Mononuclear cell (primary cell): ENCODE measurements around the gene RXFP4. TPM values are rescaled to one million over a fixed set of nuclear protein-coding genes. Genes with fewer than 3 reads are reported as not detected.
"Not testable (repeated sequence)": the region's sequence is repeated elsewhere in the genome, so short reads cannot be mapped to it uniquely, and the experiment has no call there.

Source experiments
- H3K27me3 ChIP-seq: 2 replicates; pipeline ENCODE4 v1.6.0; 2011; ENCODE audit warnings: low read length, control low read depth; ENCODE audit not compliant: insufficient read depth
- H3K4me1 ChIP-seq: 2 replicates; pipeline ENCODE4 v1.5.1; 2011; ENCODE audit warnings: mild to moderate bottlenecking, low read length, control low read depth; ENCODE audit not compliant: insufficient read depth
- H3K4me3 ChIP-seq: 2 replicates; pipeline ENCODE4 v1.5.1; 2011; ENCODE audit warnings: mild to moderate bottlenecking, low read length, moderate library complexity
- H3K9me3 ChIP-seq: 2 replicates; pipeline ENCODE4 v1.5.1; 2011; ENCODE audit warnings: low read depth, mild to moderate bottlenecking, control low read depth, low read length
- total RNA-seq: library from RNA; depleted of rRNA; stranded (reverse); fragments of >200 nt; gene quantifications from one replicate; pipeline ENCODE4 v1.2.3, GENCODE V29; 2012

Gene RXFP4
- total RNA-seq, 1 donor: not detected

DNA sequence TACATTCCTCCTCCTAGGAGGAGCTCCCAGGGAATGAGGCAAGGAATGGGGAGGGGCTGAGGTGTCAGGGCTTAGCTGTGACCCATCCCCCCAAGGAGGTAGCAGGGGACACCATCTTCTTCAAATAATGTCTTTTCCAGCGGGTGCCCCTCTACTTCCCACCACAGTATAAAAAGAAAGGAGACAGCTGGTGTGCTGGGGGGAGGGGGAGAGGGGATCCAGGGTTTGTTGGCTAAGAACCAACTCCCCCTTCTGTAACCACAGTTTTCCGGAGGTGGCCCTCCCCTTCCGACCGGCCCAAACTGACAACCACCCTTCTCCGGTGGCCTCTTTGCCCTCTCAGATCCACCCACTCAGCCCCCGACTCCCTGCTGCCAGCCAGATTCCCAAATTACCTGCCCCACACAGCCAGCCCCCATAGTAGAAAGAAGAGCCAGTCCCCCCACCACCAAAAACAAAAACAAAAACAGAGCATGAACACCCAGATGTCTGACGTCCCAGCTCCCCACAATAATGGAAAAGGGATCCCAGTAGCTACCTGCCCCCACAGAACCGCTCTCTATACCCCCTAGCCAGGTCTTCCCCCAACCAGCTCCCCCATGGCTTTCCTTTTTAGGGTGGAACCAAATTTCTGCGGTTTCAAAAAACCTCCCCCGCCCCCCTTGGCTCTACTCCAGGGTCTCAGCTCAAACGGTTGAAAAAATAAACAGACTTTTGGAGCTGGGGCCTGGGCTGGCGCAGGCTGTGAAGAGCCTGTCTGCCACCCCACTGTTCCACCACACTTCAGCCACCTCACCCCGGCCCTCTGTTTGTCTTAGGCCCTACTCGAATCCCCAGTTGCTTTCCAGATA lies 34.8 kb downstream of the RXFP4 start:
- H3K9me3 ChIP-seq: no peaks in the 10 kb centered on the region
- H3K27me3 ChIP-seq: no peaks in the 10 kb centered on the region
- peak overlapping the region; percentile 89 for H3K4me3 ChIP-seq
- H3K4me1 ChIP-seq: peaks cover 75% of the 10 kb centered on the region

DNA sequence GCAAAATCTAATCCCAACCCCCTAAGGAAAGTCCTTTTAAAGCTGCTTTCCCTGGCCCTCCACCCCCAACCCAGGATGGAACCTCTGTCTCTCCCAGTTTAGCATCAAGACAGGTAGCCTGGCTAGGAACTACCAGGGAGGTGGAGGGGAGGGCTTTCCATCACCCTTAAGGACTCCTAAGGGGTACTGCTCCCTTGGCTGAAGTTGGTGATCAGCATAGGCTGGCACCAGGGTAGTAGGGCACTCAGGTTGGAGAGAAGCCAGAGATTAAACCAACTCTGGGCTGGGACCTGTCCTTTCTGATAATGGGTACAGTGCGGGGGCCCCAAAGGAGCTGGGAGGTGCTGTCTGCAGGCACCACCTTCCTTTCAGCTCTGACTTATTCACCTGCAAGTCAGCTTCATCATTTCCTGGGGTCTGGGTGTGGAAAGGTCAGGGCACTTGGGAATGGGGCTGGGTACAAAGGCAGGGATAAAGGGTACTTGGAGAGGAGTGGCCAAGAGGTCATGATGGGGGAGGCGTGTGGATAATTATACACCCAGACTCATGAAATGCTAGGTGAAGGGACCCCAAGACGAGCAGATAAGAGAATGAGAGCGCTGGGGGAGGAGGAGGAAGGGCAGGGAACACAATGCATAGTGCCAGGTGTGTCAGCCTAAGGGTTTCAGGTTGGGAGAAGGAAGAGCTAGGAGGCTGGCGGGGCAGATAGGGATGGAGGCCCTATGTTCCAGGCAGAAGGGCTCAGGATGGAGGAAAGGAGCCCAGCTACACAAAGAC lies 35.7 kb downstream of the RXFP4 start:
- no peaks in the 10 kb centered on the region for H3K9me3 ChIP-seq
- H3K4me3 ChIP-seq: peak overlapping the region; percentile 89
- peaks cover 75% of the 10 kb centered on the region for H3K4me1 ChIP-seq
- no peaks in the 10 kb centered on the region for H3K27me3 ChIP-seq

DNA sequence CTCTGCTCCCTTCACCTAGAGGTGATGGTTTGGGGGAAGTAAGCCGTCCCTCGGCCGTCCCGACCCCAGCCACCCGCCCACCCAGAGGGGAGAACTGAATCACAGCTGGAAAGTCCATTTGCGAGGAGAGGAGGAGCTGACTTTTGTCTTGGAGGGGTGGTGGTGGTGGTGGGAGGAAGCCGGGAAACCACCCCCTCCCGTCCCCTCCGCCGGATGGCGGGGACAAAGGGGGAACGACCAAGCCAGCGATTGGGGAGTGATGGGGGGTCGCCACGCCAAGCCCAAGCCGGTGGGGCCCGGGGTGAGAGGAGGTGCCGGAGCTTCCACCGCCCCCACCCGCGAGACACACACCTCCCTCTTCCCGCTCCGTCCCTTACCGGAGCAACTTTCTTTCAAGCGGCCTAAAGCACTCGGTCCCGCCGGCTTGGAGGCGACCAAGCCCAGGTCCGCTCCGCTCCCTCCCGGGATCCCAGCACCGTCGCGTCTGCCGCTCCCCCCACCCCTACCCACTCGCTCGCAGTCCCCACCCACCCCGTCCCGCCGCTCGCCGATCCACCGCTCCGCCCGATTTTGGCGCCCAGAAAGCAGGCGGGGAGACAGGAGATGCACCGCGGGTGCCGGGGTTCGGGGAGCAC lies 36.4 kb downstream of the RXFP4 start:
- Histone ChIP-seq H3K27me3 (no peaks in the 10 kb centered on the region), H3K4me1 (peaks cover 75% of the 10 kb centered on the region), H3K9me3 (no peaks in the 10 kb centered on the region), H3K4me3 (peak overlapping the region; percentile 89)

DNA sequence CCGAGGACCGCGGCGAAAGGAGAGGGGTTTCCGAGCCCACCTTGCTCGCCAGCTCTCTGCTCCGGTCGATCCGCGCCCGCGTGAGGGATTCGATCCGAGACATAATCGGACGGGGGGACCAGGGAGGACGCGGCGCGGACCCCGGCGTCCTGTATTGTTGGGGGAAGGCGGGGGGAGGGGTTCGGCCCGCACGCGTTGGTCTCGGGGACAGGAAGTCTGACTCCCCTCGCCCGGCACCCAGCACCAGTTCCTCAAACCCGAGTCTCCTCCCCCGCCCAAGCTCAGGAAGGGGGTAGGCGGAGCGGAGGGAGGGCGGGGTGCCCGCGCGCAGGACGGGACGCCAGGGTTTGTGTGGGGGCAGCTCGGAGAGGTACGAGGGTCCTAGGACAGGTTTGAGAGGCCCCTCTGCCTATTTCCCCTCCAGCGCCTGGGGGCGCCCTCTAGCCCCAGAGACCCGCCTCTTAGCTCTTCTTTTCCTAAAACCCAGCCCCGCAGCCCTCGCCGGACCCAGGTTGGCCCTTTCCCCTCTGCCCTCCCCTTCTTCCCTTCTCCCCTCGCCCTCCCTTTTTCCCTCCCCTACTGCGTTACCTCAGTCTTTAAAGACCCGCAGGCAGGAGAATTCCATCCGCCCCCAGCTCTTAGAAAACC lies 37.0 kb downstream of the RXFP4 start, which contains the start of gene ARHGEF2:
ARHGEF2 (minus strand) TSS at position 223 of the 648 bp plus-strand sequence; CDS start at position 103, 120 bp downstream.
- Histone ChIP-seq H3K9me3 (no peaks in the 10 kb centered on the region), H3K27me3 (no peaks in the 10 kb centered on the region), H3K4me1 (peaks cover 75% of the 10 kb centered on the region), H3K4me3 (peak within 1 kb of the TSS; percentile 89)

DNA sequence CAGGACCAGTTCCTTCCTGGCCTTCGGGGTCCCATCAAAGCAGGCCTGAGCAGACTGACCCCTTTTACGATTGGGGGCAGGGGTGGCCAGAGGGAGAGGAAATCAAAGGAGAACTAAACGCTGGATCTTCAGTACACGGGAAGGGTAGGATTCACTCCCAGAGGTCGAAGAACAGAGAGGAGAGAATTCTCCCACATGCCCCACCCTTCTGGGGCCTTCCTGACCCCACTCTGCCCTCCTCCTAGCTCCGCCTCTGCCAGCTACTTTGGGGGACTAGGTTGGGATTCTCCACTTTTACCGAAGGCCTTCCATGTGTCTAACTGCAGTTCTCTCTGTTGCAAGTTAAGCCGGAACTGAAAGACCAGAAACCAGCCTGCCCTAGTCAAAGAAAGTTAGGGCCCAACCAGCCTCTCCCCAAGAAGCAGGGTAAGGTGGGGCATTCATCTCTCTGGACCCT lies 37.6 kb downstream of the RXFP4 start:
- no peaks in the 10 kb centered on the region for H3K9me3 ChIP-seq
- H3K4me3 ChIP-seq: peak overlapping the region; percentile 89
- peaks cover 75% of the 10 kb centered on the region for H3K4me1 ChIP-seq
- no peaks in the 10 kb centered on the region for H3K27me3 ChIP-seq

DNA sequence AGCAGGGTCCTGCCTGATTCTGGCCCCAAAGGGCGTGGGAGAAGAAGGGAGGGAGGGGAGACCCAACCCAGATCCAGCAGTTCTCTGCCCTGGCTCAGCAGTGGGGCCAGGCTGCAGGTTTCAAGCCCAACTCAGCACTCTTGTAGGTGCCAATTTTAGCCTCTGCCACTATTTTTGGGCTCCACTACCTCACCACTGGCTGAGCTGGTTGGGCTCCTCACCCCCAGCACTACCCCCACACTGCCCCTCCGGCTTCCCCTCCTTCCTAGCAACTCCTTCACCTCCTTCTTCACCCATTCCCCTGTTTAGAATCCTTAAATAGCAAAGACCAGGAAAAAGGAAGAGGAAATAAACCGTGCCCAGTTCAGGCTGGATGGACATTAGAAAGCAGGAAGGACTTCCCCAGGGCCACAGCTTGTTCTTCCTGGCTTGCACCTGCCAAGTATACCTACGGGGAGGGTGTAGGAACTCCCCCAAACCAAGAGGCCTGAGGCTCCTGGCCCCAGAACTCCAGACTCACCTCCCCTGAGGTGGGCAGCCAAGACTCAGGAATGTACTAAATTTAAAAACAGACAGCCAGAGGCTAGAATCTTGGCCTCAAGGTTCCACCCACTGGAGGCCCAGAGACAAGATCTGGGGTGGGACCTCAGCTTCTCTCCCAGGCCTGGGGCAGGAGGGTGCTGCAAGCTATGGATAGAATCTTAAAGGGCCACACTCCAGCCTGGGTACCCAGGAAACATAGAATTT lies 38.3 kb downstream of the RXFP4 start:
- H3K4me3 ChIP-seq: peak overlapping the region; percentile 89
- no peaks in the 10 kb centered on the region for H3K27me3 ChIP-seq
- H3K9me3 ChIP-seq: no peaks in the 10 kb centered on the region
- H3K4me1 ChIP-seq: peaks cover 72% of the 10 kb centered on the region

DNA sequence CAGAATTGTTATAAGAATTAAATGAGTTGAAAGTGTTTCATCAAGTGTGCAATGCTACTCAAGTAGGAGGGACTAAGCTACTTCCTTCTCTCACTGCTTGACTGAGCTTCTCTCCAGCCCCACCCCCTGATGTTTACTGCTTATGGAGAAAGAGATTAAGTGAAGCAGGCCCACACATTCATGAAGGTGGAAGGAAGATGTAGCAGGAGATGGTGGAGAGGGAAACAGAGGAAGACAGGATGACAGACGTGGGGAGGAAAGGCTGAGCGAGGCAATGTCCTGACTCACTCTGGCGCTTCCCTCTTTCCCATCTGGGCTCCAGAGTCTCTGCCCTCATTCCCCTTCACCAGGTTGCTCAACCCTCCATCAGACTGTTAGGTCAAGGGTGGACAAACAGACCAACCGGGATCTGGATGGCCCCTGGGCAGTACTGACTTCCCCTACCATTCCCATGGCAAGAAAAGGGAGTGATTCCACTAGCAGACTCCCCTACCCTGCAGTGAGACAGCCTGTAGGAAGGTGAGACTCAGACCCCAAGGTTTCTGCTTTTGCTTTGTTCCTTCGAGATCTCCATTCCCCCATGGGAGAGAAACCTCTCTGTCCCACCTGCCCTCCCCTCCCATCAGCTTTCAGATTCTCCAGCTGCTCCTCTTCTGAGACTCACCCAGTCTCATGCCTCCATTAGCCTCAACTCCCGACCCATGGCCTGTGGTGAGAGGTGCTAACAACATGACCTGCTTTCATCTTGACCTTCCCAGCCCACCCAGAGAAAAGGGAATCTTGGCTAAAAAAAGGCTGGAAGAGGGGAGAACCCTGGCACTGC lies 40.0 kb downstream of the RXFP4 start:
- H3K9me3 ChIP-seq: no peaks in the 10 kb centered on the region
- H3K4me3 ChIP-seq: no peak overlapping the region
- no peaks in the 10 kb centered on the region for H3K27me3 ChIP-seq
- peaks cover 58% of the 10 kb centered on the region for H3K4me1 ChIP-seq

DNA sequence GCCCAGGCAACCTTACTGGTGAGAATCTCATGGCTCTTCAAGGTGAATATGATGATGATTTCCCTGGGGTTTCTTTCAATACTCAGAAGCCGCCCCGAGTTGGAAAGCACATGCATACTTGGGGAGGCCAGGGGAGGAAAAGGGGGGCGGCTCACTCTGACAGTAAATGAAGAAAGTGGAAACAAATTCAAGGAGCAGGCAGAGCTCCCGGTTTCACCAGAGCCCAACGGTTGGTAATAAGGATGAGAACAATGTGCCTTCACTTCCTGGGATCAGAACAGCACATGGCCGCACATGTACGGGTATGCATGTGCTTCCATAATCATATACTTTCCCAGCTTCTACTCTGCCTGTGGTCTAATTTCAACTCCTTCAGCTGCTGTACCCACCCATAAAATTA lies 40.7 kb downstream of the RXFP4 start:
- Histone ChIP-seq H3K27me3 (no peaks in the 10 kb centered on the region), H3K4me3 (no peak overlapping the region), H3K4me1 (peaks cover 58% of the 10 kb centered on the region), H3K9me3 (no peaks in the 10 kb centered on the region)

DNA sequence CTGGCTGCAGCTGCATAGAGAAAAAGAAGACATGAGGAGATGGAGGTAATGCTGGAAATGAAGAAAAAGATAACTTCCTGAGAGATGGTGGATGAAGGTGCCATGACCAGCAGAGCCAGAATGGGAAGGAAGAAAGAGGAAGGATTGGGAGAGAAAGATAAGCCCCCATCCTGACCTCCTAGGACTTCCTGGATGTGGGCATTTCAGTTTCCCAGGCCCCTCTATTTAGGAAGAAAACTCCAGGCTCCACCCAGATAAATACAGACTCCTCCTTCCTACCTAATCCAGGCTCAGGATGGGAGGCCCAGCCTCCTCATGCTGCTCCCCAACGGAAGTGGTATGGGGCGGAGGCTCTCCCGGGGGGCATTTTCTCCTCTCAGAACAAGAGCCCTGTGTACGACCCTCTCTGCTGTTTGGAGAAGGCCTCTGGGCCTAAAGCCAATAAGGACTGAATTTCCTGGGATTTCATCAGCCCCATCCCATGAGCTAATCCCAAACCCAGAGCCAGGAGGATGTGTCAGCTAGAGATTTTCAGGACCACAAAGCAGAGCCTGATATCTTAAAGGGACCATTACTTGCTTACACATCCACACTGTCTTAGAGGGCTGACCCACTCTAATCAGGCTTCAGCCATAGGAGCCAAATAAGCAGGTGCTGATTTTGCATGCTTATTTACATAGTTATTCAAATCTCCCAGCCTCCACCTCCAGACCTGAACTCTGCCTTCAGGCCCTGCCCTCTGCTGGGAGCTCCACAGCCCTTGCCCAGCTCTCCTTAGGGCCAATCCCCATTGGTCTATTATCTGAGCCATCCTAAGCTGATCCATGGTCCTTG lies 42.0 kb downstream of the RXFP4 start:
- peaks cover 59% of the 10 kb centered on the region for H3K4me1 ChIP-seq

DNA sequence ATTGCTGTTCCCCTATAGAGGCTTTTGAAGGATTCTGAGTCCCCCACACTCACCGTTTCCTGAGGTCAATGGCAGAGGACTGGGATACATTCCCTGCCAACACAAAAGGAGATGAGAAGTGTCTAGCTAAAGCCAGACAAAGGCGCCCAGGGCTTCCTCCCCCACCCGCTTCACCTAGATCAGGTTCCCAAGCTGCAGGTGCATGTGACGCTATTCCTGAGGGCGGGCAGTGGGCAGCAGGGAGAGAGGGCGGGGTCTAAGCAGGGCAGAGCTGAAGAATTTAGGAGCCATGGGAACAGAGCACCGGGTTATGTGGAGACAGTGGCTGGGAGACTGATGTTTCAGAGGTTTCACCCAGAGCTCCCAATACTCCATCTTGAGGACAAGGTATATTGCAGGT lies 42.9 kb downstream of the RXFP4 start:
- Histone ChIP-seq H3K27me3 (no peaks in the 10 kb centered on the region), H3K9me3 (no peaks in the 10 kb centered on the region), H3K4me3 (no peak overlapping the region), H3K4me1 (peaks cover 61% of the 10 kb centered on the region)

More for the DNA sequence above, 42.0 kb downstream of the RXFP4 start:
- Histone ChIP-seq H3K27me3 (no peaks in the 10 kb centered on the region), H3K4me3 (no peak overlapping the region), H3K9me3 (no peaks in the 10 kb centered on the region)

DNA sequence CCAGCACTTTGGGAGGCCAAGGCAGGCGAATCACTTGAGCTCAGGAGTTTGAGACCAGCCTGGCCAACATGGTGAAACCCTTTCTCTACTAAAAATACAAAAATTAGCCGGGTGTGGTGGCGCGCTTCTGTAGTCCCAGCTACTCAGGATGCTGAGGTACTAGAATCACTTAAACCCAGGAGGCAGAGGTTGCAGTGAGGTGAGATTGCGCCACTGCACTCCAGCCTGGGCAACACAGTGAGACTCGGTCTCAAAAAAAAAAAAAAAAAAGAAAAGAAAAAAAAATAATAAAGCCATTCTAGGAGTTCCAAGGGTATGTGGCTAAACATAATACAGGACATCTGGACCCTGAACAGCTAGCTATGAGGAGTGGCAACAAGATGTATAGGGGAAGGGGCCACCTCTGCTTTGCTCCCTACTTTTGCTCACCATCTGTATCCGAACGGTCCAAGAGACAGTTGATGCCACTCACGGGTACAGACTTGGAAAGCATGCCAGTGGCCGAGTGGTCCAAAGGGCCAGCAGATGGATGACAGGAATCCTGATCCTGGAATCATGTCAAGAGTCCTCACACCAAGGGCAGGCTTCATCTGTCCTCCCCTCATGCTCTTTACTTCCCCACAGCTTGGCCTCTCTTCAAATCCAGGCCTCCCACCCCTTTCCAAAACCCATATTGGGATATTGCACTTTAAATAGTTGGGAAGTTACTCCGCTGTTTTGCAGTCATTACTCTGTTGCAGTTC lies 43.6 kb downstream of the RXFP4 start:
- peaks cover 61% of the 10 kb centered on the region for H3K4me1 ChIP-seq
- H3K4me3 ChIP-seq, H3K27me3 ChIP-seq, H3K9me3 ChIP-seq: not testable (repeated sequence)

DNA sequence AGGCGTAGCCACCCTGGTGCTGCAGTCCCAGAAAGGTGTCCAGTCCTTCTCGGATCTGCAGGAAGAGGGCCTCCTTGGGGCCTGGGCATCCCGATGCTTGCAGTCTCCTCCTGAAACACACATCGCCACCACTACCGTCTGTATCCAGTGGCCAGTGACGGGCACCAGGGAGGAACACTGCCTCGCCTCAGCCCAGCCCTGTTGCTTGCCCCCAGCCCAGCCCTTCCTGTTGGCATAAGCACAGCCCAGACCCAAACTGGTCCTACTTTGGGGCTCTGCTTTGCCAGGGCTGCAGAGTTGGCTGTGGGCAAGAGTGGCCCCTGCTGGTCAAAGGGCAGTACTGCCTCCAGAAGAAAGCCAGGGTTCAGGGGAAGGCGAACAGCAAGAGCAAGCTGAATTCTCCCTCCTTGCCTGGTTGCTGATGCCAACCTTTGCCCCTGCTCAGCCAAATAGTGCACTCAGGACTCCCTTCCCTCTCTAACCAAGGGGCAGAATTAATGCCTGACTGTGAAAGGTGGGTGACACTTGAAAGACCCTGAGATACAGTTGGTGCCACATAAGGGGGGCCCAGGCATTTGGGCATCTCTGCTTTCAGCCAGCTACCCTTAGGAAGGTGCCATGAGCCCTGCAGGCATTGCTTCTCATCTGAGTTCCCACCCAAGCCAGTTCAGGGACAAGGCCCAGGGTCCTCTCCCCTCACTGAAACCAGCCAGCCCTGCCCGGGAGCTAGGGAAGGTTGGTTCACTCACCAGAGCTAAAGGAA lies 48.0 kb downstream of the RXFP4 start:
- Histone ChIP-seq H3K4me1 (peaks cover 38% of the 10 kb centered on the region), H3K27me3 (no peaks in the 10 kb centered on the region), H3K9me3 (no peaks in the 10 kb centered on the region), H3K4me3 (no peak overlapping the region)
